Measurements from ENCODE around the gene ASPDH. TPM values are rescaled to one million over a fixed set of nuclear protein-coding genes. Genes with fewer than 3 reads are reported as not detected.

ASPDH gene
- total and polyA plus RNA-seq, 2 of the 4 experiments (the other 2 are of a cell fraction), result not detected

DNA sequence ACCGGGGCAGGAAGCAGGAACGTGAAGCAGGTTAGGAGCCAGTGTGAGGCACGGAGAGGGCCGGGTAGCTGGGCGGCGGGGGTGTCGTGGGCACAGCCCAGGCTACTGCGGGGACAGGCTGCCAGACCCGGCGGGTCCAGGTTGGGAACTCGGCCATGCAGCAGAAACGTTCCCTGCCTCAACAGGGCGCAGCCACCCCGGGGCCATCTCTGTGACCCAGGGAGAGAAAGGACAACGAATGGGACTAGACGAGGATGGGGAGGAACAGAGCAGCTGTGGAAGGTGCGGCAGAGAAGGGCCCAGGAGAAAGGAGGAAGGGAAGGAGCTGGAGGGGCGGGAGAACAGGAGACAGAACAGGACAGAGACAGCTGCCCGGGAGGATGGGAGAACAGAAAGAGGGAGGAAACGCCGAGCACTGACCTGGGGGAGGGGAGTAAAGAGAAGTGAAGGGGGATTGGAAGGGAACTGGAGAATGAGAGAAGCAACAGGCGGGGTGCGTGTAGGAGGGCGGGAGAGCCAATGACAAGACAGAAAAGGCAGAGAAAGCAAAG is 24.2 kb downstream of the ASPDH start:
- in situ Hi-C loops (cut with MboI; ENCODE audit: low sequenced_read_pairs), result no loop called here
- no TSS peak for BruUV-seq (replicated peaks)
- Histone ChIP-seq H2BK15ac (ENCODE audit: low read depth, low read length) (no peak overlapping the region), H3K4me3 (ENCODE audit: insufficient read depth, low read depth, low read length) (no peak overlapping the region), H3K27ac (ENCODE audit: insufficient read depth, low read length) (no peak overlapping the region), H2BK20ac (ENCODE audit: low read depth, low read length) (no peak overlapping the region), H3K36me3 (ENCODE audit: control insufficient read depth, insufficient read depth, low read length) (peaks cover 2% of the 10 kb centered on the region; the same call in 1 of the 2 replicates), H2AFZ (replicated peaks; ENCODE audit: low read length, poor library complexity) (no peak overlapping the region), H3K4me1 (ENCODE audit: control insufficient read depth, insufficient read depth, low read length) (no peaks in the 10 kb centered on the region), H4K8ac (ENCODE audit: low read depth in 2 of 2, low read length in 2 of 2) (no peak overlapping the region), H3K23ac (ENCODE audit: low read depth, low read length) (no peak overlapping the region), H3K56ac (ENCODE audit: extremely low read depth, insufficient read depth, low read length) (no peak overlapping the region), H2BK120ac (ENCODE audit: low read depth, low read length) (no peak overlapping the region), H3K9ac (ENCODE audit: low read depth, low read length) (no peak overlapping the region), H4K91ac (ENCODE audit: insufficient read depth, low read depth, low read length) (no peak overlapping the region), H4K5ac (ENCODE audit: low read depth, low read length) (no peak overlapping the region), H3K9me1 (ENCODE audit: insufficient read depth, low read length) (no peaks in the 10 kb centered on the region), H2BK5ac (ENCODE audit: low read depth, low read length, poor library complexity, severe bottlenecking) (no peak overlapping the region), H3K9me3 (ENCODE audit: control insufficient read depth, insufficient read depth, low read length) (peaks cover 6% of the 10 kb centered on the region; the same call in 1 of the 2 replicates), H2AK9ac (replicated peaks; ENCODE audit: low read depth, low read length, poor library complexity) (no peak overlapping the region), H3K4ac (ENCODE audit: low read depth, low read length) (no peak overlapping the region), H4K20me1 (ENCODE audit: insufficient read depth, low read length) (no peaks in the 10 kb centered on the region), H3K79me1 (ENCODE audit: low read depth in 1 of 2, low read length in 2 of 2) (no peaks in the 10 kb centered on the region), H3K4me2 (ENCODE audit: low read depth, low read length) (no peak overlapping the region), H3K14ac (replicated peaks; ENCODE audit: low read depth, low read length) (no peak overlapping the region), H3K27me3 (ENCODE audit: control insufficient read depth, insufficient read depth, low read length) (peaks cover 42% of the 10 kb centered on the region), H3K18ac (ENCODE audit: low read depth, low read length) (no peak overlapping the region), H2AK5ac (ENCODE audit: low read depth, low read length) (no peak overlapping the region)
- intact Hi-C loops (cut with micrococcal nuclease), result no loop called here
- dilution Hi-C loops (cut with HindIII; ENCODE audit: low sequenced_read_pairs, unreplicated experiment), result no loop called here
- ATAC-seq (ENCODE audit: low read depth) (no peak), DNase-seq (no peak)
- no peak for TF ChIP-seq POLR2A (IDR thresholded peaks at IDR 0.05; ENCODE audit: low read depth, low read length)
- TF ChIP-seq, protein P1, sequence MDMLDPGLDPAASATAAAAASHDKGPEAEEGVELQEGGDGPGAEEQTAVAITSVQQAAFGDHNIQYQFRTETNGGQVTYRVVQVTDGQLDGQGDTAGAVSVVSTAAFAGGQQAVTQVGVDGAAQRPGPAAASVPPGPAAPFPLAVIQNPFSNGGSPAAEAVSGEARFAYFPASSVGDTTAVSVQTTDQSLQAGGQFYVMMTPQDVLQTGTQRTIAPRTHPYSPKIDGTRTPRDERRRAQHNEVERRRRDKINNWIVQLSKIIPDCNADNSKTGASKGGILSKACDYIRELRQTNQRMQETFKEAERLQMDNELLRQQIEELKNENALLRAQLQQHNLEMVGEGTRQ (IDR thresholded peaks at IDR 0.05; ENCODE audit: low read depth, low read length), result no peak
- TF ChIP-seq RFX5 (IDR thresholded peaks at IDR 0.05; ENCODE audit: low read depth, low read length), result no peak
- TF ChIP-seq SMC3 (IDR thresholded peaks at IDR 0.05; ENCODE audit: low read depth, low read length), result no peak
- no peak for TF ChIP-seq RAD21 (IDR thresholded peaks at IDR 0.05; ENCODE audit: low read length)
- no peak for TF ChIP-seq NFE2L2 (IDR thresholded peaks at IDR 0.05; ENCODE audit: low read depth, low read length)
- TF ChIP-seq CEBPB (IDR thresholded peaks at IDR 0.05; ENCODE audit: low read depth, low read length), result no peak
- TF ChIP-seq MXI1 (IDR thresholded peaks at IDR 0.05; ENCODE audit: borderline replicate concordance, low read depth, low read length), result no peak
- TF ChIP-seq, protein P2, sequence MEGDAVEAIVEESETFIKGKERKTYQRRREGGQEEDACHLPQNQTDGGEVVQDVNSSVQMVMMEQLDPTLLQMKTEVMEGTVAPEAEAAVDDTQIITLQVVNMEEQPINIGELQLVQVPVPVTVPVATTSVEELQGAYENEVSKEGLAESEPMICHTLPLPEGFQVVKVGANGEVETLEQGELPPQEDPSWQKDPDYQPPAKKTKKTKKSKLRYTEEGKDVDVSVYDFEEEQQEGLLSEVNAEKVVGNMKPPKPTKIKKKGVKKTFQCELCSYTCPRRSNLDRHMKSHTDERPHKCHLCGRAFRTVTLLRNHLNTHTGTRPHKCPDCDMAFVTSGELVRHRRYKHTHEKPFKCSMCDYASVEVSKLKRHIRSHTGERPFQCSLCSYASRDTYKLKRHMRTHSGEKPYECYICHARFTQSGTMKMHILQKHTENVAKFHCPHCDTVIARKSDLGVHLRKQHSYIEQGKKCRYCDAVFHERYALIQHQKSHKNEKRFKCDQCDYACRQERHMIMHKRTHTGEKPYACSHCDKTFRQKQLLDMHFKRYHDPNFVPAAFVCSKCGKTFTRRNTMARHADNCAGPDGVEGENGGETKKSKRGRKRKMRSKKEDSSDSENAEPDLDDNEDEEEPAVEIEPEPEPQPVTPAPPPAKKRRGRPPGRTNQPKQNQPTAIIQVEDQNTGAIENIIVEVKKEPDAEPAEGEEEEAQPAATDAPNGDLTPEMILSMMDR (conservative IDR thresholded peaks at IDR 0.05; ENCODE audit: low read depth, low read length), result no peak
- no peak for TF ChIP-seq MAFK (IDR thresholded peaks at IDR 0.05; ENCODE audit: low read depth, low read length)
- TF ChIP-seq FOS (IDR thresholded peaks at IDR 0.05; ENCODE audit: low read depth, low read length), result no peak
- no peak for TF ChIP-seq BHLHE40 (IDR thresholded peaks at IDR 0.05; ENCODE audit: low read depth, low read length)
- no peak for TF ChIP-seq MAZ (IDR thresholded peaks at IDR 0.05; ENCODE audit: borderline replicate concordance, low read depth, low read length)
- TF ChIP-seq, protein P3, sequence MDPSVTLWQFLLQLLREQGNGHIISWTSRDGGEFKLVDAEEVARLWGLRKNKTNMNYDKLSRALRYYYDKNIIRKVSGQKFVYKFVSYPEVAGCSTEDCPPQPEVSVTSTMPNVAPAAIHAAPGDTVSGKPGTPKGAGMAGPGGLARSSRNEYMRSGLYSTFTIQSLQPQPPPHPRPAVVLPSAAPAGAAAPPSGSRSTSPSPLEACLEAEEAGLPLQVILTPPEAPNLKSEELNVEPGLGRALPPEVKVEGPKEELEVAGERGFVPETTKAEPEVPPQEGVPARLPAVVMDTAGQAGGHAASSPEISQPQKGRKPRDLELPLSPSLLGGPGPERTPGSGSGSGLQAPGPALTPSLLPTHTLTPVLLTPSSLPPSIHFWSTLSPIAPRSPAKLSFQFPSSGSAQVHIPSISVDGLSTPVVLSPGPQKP (IDR thresholded peaks at IDR 0.05; ENCODE audit: borderline replicate concordance, low read depth, low read length), result no peak
- TF ChIP-seq CHD1 (IDR thresholded peaks at IDR 0.05; ENCODE audit: low read depth, low read length), result no peak
- TF ChIP-seq RCOR1 (IDR thresholded peaks at IDR 0.05; ENCODE audit: insufficient replicate concordance, low read length), result no peak
- ChIA-PET POLR2A (ENCODE audit: unreplicated experiment) (no interaction called here), CTCF (no interaction called here)
- WGBS, 2 experiments (ENCODE audit: extremely low coverage in 2 of 2, insufficient read length in 1 of 2), result 34% methylated on average over 15 of the region's 24 CpGs; no CpG with 5 or more reads in 1 of the 2 experiments
